ENCODE data around the gene WDR70. TPM values are rescaled to one million over a fixed set of nuclear protein-coding genes. Genes with fewer than 3 reads are reported as not detected.
A peak's percentile ranks its signal among the peaks of the same experiment; 100 is the strongest.

Gene WDR70
- total RNA-seq, 2 donors from 2014 or later, result 34.2 to 36.1 TPM

DNA sequence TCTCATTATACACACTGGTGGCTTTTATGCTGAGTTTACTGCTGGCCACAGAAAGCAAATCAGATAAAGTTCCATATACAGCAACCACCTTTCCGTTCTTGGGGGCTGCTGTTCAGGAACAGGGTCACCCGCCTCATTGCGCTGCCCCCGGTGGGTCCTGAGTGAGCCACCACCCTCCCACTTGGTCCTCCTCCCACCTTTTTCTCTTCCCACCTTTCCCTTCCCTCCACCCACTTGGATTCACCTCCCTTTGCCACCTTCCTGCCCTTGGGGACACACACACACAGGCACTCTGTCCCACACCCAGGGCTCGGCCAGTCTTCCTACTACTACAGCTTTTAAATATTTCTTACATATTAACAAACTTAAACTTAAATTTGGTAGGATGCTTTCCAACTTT lies 127.6 kb downstream of the WDR70 start:
- DNase-seq, result no peak
- Histone ChIP-seq H3K9me3 (ENCODE audit: control insufficient read depth, low read length) (peaks cover 11% of the 10 kb centered on the region), H3K27ac (ENCODE audit: low read depth, low read length) (no peak overlapping the region), H3K4me1 (ENCODE audit: control insufficient read depth, insufficient read depth, low read length) (no peaks in the 10 kb centered on the region), H3K36me3 (ENCODE audit: control insufficient read depth, insufficient read depth, low read length) (no peaks in the 10 kb centered on the region), H3K9ac (ENCODE audit: extremely low read depth, low read length, poor library complexity, severe bottlenecking) (no peak overlapping the region), H3K27me3 (ENCODE audit: control insufficient read depth, insufficient read depth, low read length, poor library complexity, severe bottlenecking) (no peaks in the 10 kb centered on the region), H3K4me3 (ENCODE audit: low read length) (no peak overlapping the region)
- no peak overlapping the region for H3K27ac Mint-ChIP-seq
- peaks cover 22% of the 10 kb centered on the region for H3K36me3 Mint-ChIP-seq (ENCODE audit: low read depth)
- TF ChIP-seq, protein P1, sequence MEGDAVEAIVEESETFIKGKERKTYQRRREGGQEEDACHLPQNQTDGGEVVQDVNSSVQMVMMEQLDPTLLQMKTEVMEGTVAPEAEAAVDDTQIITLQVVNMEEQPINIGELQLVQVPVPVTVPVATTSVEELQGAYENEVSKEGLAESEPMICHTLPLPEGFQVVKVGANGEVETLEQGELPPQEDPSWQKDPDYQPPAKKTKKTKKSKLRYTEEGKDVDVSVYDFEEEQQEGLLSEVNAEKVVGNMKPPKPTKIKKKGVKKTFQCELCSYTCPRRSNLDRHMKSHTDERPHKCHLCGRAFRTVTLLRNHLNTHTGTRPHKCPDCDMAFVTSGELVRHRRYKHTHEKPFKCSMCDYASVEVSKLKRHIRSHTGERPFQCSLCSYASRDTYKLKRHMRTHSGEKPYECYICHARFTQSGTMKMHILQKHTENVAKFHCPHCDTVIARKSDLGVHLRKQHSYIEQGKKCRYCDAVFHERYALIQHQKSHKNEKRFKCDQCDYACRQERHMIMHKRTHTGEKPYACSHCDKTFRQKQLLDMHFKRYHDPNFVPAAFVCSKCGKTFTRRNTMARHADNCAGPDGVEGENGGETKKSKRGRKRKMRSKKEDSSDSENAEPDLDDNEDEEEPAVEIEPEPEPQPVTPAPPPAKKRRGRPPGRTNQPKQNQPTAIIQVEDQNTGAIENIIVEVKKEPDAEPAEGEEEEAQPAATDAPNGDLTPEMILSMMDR (conservative IDR thresholded peaks at IDR 0.05), result peak; percentile 27
- 93 to 100% methylated on average over 2 to 5 of the region's 5 CpGs for WGBS, 2 experiments (ENCODE audit: insufficient coverage in 1 of 2, insufficient read length in 1 of 2)
- H3K9me3 Mint-ChIP-seq, result peaks cover 6% of the 10 kb centered on the region
- H3K27me3 Mint-ChIP-seq (ENCODE audit: insufficient read depth), result no peaks in the 10 kb centered on the region
- H3K4me3 Mint-ChIP-seq, result no peak overlapping the region
- no peaks in the 10 kb centered on the region for H3K4me1 Mint-ChIP-seq

GRCh38 chr5:37511646-37512045 lies 132.5 kb downstream of the WDR70 start:
- TF ChIP-seq, protein P1 (conservative IDR thresholded peaks at IDR 0.05), result no peak
- DNase-seq, result no peak
- H3K27ac Mint-ChIP-seq, result no peak overlapping the region
- H3K4me1 Mint-ChIP-seq, result no peaks in the 10 kb centered on the region
- WGBS, 2 experiments (ENCODE audit: insufficient coverage in 1 of 2, insufficient read length in 1 of 2), result 97 to 100% methylated on average over 1 of the region's 1 CpG
- H3K4me3 Mint-ChIP-seq, result no peak overlapping the region
- H3K36me3 Mint-ChIP-seq (ENCODE audit: low read depth), result no peaks in the 10 kb centered on the region
- Histone ChIP-seq H3K27ac (ENCODE audit: low read depth, low read length) (no peak overlapping the region), H3K27me3 (ENCODE audit: control insufficient read depth, insufficient read depth, low read length, poor library complexity, severe bottlenecking) (no peaks in the 10 kb centered on the region), H3K9ac (ENCODE audit: extremely low read depth, low read length, poor library complexity, severe bottlenecking) (no peak overlapping the region), H3K36me3 (ENCODE audit: control insufficient read depth, insufficient read depth, low read length) (no peaks in the 10 kb centered on the region), H3K4me1 (ENCODE audit: control insufficient read depth, insufficient read depth, low read length) (no peaks in the 10 kb centered on the region), H3K4me3 (ENCODE audit: low read length) (no peak overlapping the region), H3K9me3 (ENCODE audit: control insufficient read depth, low read length) (no peaks in the 10 kb centered on the region)
- no peaks in the 10 kb centered on the region for H3K27me3 Mint-ChIP-seq (ENCODE audit: insufficient read depth)
- H3K9me3 Mint-ChIP-seq, result peaks cover under 1% of the 10 kb centered on the region

DNA sequence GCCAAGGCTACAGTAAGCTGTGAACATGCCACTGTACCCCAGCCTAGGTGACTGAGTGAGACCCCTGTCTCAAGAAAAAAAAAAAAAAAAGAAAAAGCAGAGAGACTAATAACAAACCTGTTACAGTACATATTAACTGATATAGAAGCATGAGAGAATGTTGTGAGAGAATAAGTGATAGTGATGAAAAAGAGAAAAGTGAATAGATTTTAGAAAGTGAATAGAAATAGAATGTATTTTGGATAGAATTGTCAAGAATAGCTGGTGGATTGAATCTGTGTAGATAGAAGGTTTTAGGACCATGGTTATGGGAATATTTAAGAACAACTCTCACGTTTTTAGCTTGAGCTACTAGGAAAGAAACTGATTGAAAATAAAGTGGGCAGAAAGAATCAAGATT lies 135.8 kb downstream of the WDR70 start:
- no peak overlapping the region for H3K4me3 Mint-ChIP-seq
- TF ChIP-seq, protein P1 (conservative IDR thresholded peaks at IDR 0.05), result no peak

More for the DNA sequence above, 135.8 kb downstream of the WDR70 start:
- Mint-ChIP-seq H3K4me1 (no peaks in the 10 kb centered on the region), H3K27me3 (ENCODE audit: insufficient read depth) (no peaks in the 10 kb centered on the region), H3K9me3 (peaks cover 27% of the 10 kb centered on the region), H3K36me3 (ENCODE audit: low read depth) (peaks cover 16% of the 10 kb centered on the region), H3K27ac (no peak overlapping the region)
- Histone ChIP-seq H3K9me3 (ENCODE audit: control insufficient read depth, low read length) (peaks cover 20% of the 10 kb centered on the region), H3K27me3 (ENCODE audit: control insufficient read depth, insufficient read depth, low read length, poor library complexity, severe bottlenecking) (no peaks in the 10 kb centered on the region), H3K36me3 (ENCODE audit: control insufficient read depth, insufficient read depth, low read length) (peaks cover 11% of the 10 kb centered on the region), H3K9ac (ENCODE audit: extremely low read depth, low read length, poor library complexity, severe bottlenecking) (no peak overlapping the region), H3K27ac (ENCODE audit: low read depth, low read length) (no peak overlapping the region), H3K4me1 (ENCODE audit: control insufficient read depth, insufficient read depth, low read length) (no peaks in the 10 kb centered on the region), H3K4me3 (ENCODE audit: low read length) (no peak overlapping the region)
- 91 to 100% methylated on average over 1 of the region's 1 CpG for WGBS, 2 experiments (ENCODE audit: insufficient coverage in 1 of 2, insufficient read length in 1 of 2)
- no peak for DNase-seq
